ENCODE measurements around the gene PRDM4.
"Not testable (repeated sequence)": the region's sequence is repeated elsewhere in the genome, so short reads cannot be mapped to it uniquely, and the experiment has no call there.

Gene PRDM4

GRCh38 chr12:107765316-107765715 lies 4.4 kb upstream of the PRDM4 start:
- no peak for DNase-seq

GRCh38 chr12:107764626-107765025 lies 3.7 kb upstream of the PRDM4 start:
- no peak for DNase-seq

- no peak for DNase-seq
Measured at GRCh38 chr12:107762874-107763273, 1.9 kb upstream of the PRDM4 start.

- DNase-seq = no peak
Measured at GRCh38 chr12:107761502-107761904, 566 bp upstream of the PRDM4 start.

GRCh38 chr12:107760207-107760808 lies 629 bp downstream of the PRDM4 start:
- peak; percentile 37 to 49 for DNase-seq

- DNase-seq = peak in 1 of 2 experiments; percentile 19
Measured at GRCh38 chr12:107759410-107759809, 1.5 kb downstream of the PRDM4 start.

GRCh38 chr12:107749083-107749482 lies 11.9 kb downstream of the PRDM4 start:
- no peak for DNase-seq

GRCh38 chr12:107748472-107748871 lies 12.5 kb downstream of the PRDM4 start:
- no peak for DNase-seq

GRCh38 chr12:107736914-107737313 lies 24.0 kb downstream of the PRDM4 start:
- DNase-seq = no peak

GRCh38 chr12:107735763-107736162 lies 25.2 kb downstream of the PRDM4 start:
- DNase-seq = no peak

GRCh38 chr12:107734139-107734538 lies 26.8 kb downstream of the PRDM4 start:
- no peak for DNase-seq

- no peak for DNase-seq
Measured at GRCh38 chr12:107732365-107732764, 28.6 kb downstream of the PRDM4 start.

- DNase-seq = no peak
Measured at GRCh38 chr12:107731366-107731765, 29.6 kb downstream of the PRDM4 start.

GRCh38 chr12:107730618-107731341 lies 30.2 kb downstream of the PRDM4 start:
- no peak for DNase-seq

- DNase-seq = not testable (repeated sequence)
Measured at GRCh38 chr12:107727742-107728141, 33.2 kb downstream of the PRDM4 start.

GRCh38 chr12:107727327-107727726 lies 33.6 kb downstream of the PRDM4 start:
- DNase-seq = not testable (repeated sequence)

GRCh38 chr12:107718606-107719005 lies 42.3 kb downstream of the PRDM4 start:
- no peak for DNase-seq

- DNase-seq = no peak
Measured at GRCh38 chr12:107715780-107716179, 45.2 kb downstream of the PRDM4 start.

GRCh38 chr12:107705522-107705921 lies 55.4 kb downstream of the PRDM4 start:
- not testable (repeated sequence) for DNase-seq

GRCh38 chr12:107704041-107704440 lies 56.9 kb downstream of the PRDM4 start:
- no peak for DNase-seq

GRCh38 chr12:107702106-107702505 lies 58.8 kb downstream of the PRDM4 start:
- DNase-seq = no peak

GRCh38 chr12:107695772-107696171 lies 65.2 kb downstream of the PRDM4 start:
- not testable (repeated sequence) for DNase-seq

GRCh38 chr12:107685360-107686248 lies 75.3 kb downstream of the PRDM4 start, which contains the start of gene PWP1:
PWP1 (plus strand) TSS chr12:107685799; CDS start chr12:107685900, 101 bp downstream.
- peak; percentile 91 to 94 for DNase-seq
